Sigmoid colon (tissue), 7 donors: ENCODE measurements around the gene BNC1. TPM values are rescaled to one million over a fixed set of nuclear protein-coding genes. Genes with fewer than 3 reads are reported as not detected.

Experiments used
- DNase-seq: peaks from one replicate; pipeline ENCODE4 v3.0.0-alpha.2; 2019
- H3K27ac ChIP-seq, 4 donors: fragments of 200-600 bp; sonication (generic); one replicate each; pipeline ENCODE4 v1.5.1; 2016 to 2019; ENCODE audit warnings: mild to moderate bottlenecking in 1 of 4
- H3K27me3 ChIP-seq, 3 donors: fragments of 200-600 bp; sonication (generic); one replicate each; pipeline ENCODE4 v1.5.1; 2019; ENCODE audit warnings: mild to moderate bottlenecking in 1 of 3
- H3K36me3 ChIP-seq, 4 donors: fragments of 200-600 bp; sonication (generic); one replicate each; pipeline ENCODE4 v1.5.1; 2016 to 2019
- H3K4me1 ChIP-seq, 4 donors: fragments of 200-600 bp; sonication (generic); one replicate each; pipeline ENCODE4 v1.5.1; 2017 to 2019
- H3K4me3 ChIP-seq, 4 donors: fragments of 200-600 bp; sonication (generic); one replicate each; pipeline ENCODE4 v1.5.1; 2017 to 2019; ENCODE audit warnings: mild to moderate bottlenecking in 2 of 4, moderate library complexity in 1 of 4
- H3K9me3 ChIP-seq, 4 donors: fragments of 200-600 bp in 3 of 4; sonication (generic) in 3 of 4; one replicate each; pipeline versions ENCODE4 v1.5.1 to v1.6.1; 2013 to 2019
- CTCF ChIP-seq, 4 experiments: fragments of 450-650 bp in 3 of 4; fragments of 200-600 bp in 1 of 4; IDR thresholded peaks; one replicate each; pipeline ENCODE4 v1.5.1; 2016 to 2019; ENCODE audit warnings: antibody characterized with exemption in 4 of 4, mild to moderate bottlenecking in 3 of 4, moderate library complexity in 2 of 4
- EP300 ChIP-seq, 4 donors: sonication (generic); formaldehyde crosslinking; IDR thresholded peaks; one replicate each; pipeline ENCODE4 v1.6.1; 2017; ENCODE audit warnings: antibody characterized with exemption in 4 of 4
- POLR2A ChIP-seq, 2 donors: fragments of 450-650 bp; IDR thresholded peaks; one replicate each; pipeline ENCODE4 v1.6.1; 2016; ENCODE audit warnings: antibody characterized with exemption in 2 of 2, mild to moderate bottlenecking in 2 of 2, moderate library complexity in 2 of 2
- POLR2AphosphoS5 ChIP-seq, 4 donors: sonication (generic); formaldehyde crosslinking; IDR thresholded peaks; one replicate each; pipeline ENCODE4 v1.6.1; 2017; ENCODE audit warnings: antibody characterized with exemption in 4 of 4
- WGBS, 2 donors: extraction: QIAGEN DNeasy Blood & Tissue Kit; methylation state at CpG; one replicate each; pipeline ENCODE4 v1.1.7; 2013; 5-methylcytosine and 5-hydroxymethylcytosine counted together
- intact Hi-C: fragments of 100-400 bp; cut with DNase I; formaldehyde crosslinking; loops from one replicate; pipeline ENCODE4 v1.15.1; 2023
- polyA plus RNA-seq, 3 donors: library from polyadenylated mRNA; stranded (reverse); fragments of 200-250 nt; gene quantifications; one replicate each; pipeline ENCODE4 v1.2.3, GENCODE V29; 2013
- total RNA-seq, 4 donors: library from RNA; depleted of rRNA; stranded (reverse); fragments of >200 nt; gene quantifications; one replicate each; pipeline ENCODE4 v1.1.0, GENCODE V29; 2016
- donor health status: healthy with polysubstance abuse.
- donor health status: Bipolar disorder and iron deficiency.
- donor health status: healthy.

Gene BNC1
- total and polyA plus RNA-seq, 7 donors: under 0.01 to 0.36 (median 0.14) TPM; not detected in 2

- no peaks in the 10 kb centered on the region for H3K36me3 ChIP-seq
- DNase-seq: no peak
- H3K4me1 ChIP-seq: no peaks in the 10 kb centered on the region
- TF ChIP-seq POLR2AphosphoS5 (IDR thresholded peaks at IDR 0.05) (no peak), EP300 (IDR thresholded peaks at IDR 0.05) (no peak), POLR2A (IDR thresholded peaks at IDR 0.05) (no peak), CTCF (IDR thresholded peaks at IDR 0.05) (no peak)
- H3K27ac ChIP-seq: no peak overlapping the region
- H3K4me3 ChIP-seq: no peak overlapping the region
- H3K27me3 ChIP-seq: no peaks in the 10 kb centered on the region
- WGBS, 2 donors: 88 to 92% methylated on average over 3 of the region's 3 CpGs
- intact Hi-C loops: no loop called here
- no peaks in the 10 kb centered on the region for H3K9me3 ChIP-seq
These were observed 34.5 kb upstream of the BNC1 start for GRCh38 chr15:83318861-83319415.

- no peak overlapping the region for H3K4me3 ChIP-seq
- H3K36me3 ChIP-seq: no peaks in the 10 kb centered on the region
- no peaks in the 10 kb centered on the region for H3K9me3 ChIP-seq
- no peaks in the 10 kb centered on the region for H3K27me3 ChIP-seq
- TF ChIP-seq CTCF (IDR thresholded peaks at IDR 0.05): no peak
- no peak for TF ChIP-seq EP300 (IDR thresholded peaks at IDR 0.05)
- DNase-seq: no peak
- H3K27ac ChIP-seq: no peak overlapping the region
- intact Hi-C loops: no loop called here
- no peaks in the 10 kb centered on the region for H3K4me1 ChIP-seq
These were observed 33.6 kb upstream of the BNC1 start for GRCh38 chr15:83318036-83318435.

- WGBS, 2 donors: 61 to 78% methylated on average over 1 of the region's 1 CpG
- no peak for DNase-seq
- no peak for TF ChIP-seq POLR2A (IDR thresholded peaks at IDR 0.05)
- no peak for TF ChIP-seq POLR2AphosphoS5 (IDR thresholded peaks at IDR 0.05)
- no peak for TF ChIP-seq EP300 (IDR thresholded peaks at IDR 0.05)
- no peak for TF ChIP-seq CTCF (IDR thresholded peaks at IDR 0.05)
- no peaks in the 10 kb centered on the region for H3K9me3 ChIP-seq
- no peaks in the 10 kb centered on the region for H3K4me1 ChIP-seq
- H3K36me3 ChIP-seq: no peaks in the 10 kb centered on the region
- H3K27me3 ChIP-seq: no peaks in the 10 kb centered on the region
- intact Hi-C loops: no loop called here
- no peak overlapping the region for H3K4me3 ChIP-seq
- H3K27ac ChIP-seq: no peak overlapping the region
These were observed 27.6 kb upstream of the BNC1 start for GRCh38 chr15:83312071-83312470.

- no peaks in the 10 kb centered on the region for H3K9me3 ChIP-seq
- no peaks in the 10 kb centered on the region for H3K36me3 ChIP-seq
- TF ChIP-seq POLR2AphosphoS5 (IDR thresholded peaks at IDR 0.05) (no peak), CTCF (IDR thresholded peaks at IDR 0.05) (no peak), POLR2A (IDR thresholded peaks at IDR 0.05) (no peak), EP300 (IDR thresholded peaks at IDR 0.05) (no peak)
- WGBS, 2 donors: 38 to 52% methylated on average over 5 of the region's 5 CpGs
- no peaks in the 10 kb centered on the region for H3K27me3 ChIP-seq
- peaks cover 0 to 10% (median 5%) of the 10 kb centered on the region in 4 donors for H3K4me1 ChIP-seq
- H3K27ac ChIP-seq: no peak overlapping the region
- no peak overlapping the region for H3K4me3 ChIP-seq
- intact Hi-C loops: no loop called here
- no peak for DNase-seq
These were observed 26.3 kb upstream of the BNC1 start for GRCh38 chr15:83310521-83311456.
